HG02840 (cell line): ENCODE data around the gene ENAH.
"Not testable (repeated sequence)": the region's sequence is repeated elsewhere in the genome, so short reads cannot be mapped to it uniquely, and the experiment has no call there.

Experiments used
- ATAC-seq: cut with Tn5 transposase; IDR thresholded peaks from one replicate; pipeline ENCODE4 v1.9.1; 2021; ENCODE audit warnings: mild to moderate bottlenecking, moderate library complexity, moderate number of reproducible peaks; ENCODE audit not compliant: unreplicated experiment, low FRiP score

The ENAH gene

GRCh38 chr1:225652729-225653462 lies at the start of gene ENAH:
ENAH (minus strand) TSS chr1:225653123; CDS start chr1:225652690, 433 bp downstream.
- no peak for ATAC-seq

- ATAC-seq, result no peak
Observed at GRCh38 chr1:225700889-225701465, 48.1 kb upstream of the ENAH start.

DNA sequence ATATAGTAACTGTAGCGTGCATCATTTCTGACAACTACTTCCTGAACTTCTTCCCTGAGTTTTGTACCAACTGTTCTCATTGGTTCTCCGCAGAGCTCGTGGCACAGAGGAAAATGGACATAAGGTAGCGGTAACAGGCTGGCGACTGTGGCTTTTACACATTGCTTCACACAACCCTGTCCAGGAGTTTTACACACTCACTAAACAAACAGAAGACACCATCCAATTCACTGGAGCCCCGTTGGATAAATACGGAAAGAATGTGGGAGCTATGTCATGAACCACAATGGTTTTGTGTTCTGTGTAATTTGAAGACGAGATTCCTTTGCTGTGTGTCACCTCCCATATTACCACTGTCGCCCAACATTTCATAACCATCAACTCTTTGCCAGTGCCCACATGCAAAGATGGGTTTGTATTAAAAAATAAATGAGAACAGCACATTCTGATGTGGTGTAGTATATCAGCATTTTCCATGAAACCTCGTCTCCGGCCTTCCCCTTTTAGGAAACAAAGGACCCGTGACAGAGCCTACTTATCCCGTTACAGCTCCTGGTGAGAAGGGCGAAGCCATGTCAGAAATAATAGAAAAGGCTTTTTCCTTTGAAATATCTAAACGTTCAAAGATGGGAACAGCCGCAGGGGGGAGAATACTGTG lies 47.4 kb upstream of the ENAH start:
- no peak for ATAC-seq

GRCh38 chr1:225699336-225699735 lies 46.4 kb upstream of the ENAH start:
- no peak for ATAC-seq

- not testable (repeated sequence) for ATAC-seq
Observed at GRCh38 chr1:225698194-225698593, 45.3 kb upstream of the ENAH start.

GRCh38 chr1:225697428-225697827 lies 44.5 kb upstream of the ENAH start:
- no peak for ATAC-seq

DNA sequence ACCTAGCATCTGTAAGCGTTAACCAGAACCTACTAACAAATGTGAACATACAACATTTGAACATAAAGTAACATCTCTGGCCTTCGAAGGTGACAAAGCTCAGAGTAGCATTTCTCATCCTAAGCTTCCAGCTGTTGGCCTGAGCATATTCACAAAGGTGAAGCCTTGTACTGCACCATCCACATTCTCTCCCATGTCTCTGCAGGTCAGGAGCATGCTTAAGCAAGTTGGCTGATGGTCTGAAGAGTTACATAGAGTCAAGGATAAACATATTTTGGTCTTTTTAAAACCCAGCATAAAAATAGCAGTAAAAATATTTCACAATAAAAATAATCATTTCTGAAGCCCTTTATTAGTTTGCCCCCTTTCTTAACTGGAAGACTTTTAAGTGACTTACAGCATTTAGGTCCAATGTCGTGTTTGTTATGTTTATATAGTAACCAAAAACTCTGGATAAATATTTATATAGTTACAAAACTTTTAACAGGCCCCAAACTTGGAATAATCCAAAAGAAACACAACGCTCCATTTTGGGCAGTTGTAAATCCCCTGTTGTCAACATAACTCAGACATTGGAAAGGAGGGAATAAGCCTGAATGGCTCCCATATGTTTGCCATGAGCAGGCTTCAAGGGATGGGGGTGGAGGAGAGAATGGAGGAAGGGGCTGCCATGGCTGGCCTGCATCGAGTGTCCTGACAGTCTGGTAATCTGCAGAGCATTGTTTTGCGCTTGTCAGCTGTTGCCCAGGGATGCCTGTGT lies 42.8 kb upstream of the ENAH start:
- ATAC-seq, result no peak

DNA sequence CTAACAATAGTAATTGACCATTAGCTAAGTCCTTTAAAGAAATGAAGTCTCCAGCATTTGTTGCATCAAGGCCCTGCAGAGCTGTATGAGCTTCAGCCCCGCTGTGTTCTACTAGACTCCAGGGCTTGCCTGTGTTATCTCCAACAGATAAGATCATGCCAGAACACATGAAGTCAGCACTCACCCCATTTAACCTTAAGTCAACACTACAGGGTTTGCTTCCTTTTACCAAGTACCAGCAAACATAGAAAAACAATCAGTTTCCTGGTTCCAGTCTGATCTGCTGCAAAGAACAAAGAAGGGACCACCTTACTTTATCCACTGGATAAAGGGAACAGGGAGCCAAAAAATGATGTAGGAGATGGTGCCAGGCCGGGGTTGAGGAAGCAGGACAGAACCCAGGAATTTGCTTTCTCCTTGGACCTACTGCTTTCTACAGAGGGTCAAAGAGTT lies 41.3 kb upstream of the ENAH start:
- ATAC-seq, result no peak

DNA sequence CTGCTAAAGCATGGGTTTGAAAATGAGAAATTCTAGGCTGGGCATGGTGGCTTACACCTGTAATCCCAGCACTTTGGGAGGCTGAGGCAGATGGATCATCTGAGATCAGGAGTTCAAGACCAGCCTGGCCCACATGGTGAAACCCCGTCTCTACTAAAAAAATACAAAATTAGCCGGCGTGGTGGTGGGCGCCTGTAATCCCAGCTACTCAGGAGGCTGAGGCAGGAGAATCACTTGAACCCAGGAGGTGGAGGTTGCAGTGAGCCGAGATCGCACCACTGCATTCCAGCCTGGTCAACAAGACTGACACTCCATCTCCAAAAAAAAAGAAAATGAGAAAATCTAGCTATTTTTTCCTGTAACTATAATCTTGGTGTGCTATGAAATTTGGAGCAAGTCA lies 40.8 kb upstream of the ENAH start:
- not testable (repeated sequence) for ATAC-seq

- ATAC-seq, result no peak
Observed at GRCh38 chr1:225693085-225693696, 40.3 kb upstream of the ENAH start.

DNA sequence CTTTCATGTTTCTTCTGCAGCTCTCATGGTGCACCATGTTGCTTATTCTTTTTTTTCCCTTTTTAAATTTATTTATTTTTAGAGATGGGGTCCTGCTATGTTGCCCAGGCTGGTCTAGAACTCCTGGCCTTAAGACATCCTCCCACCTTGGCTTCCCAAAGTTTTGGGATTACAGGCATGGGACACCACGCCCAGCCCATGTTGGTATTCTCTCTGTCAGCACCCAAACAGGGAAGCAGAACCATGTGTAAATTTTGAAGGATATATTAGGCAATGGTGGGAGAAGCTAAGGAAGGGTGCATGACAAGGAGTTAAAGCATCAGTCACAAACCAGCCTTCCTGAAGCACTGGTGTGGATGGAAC lies 39.6 kb upstream of the ENAH start:
- no peak for ATAC-seq

GRCh38 chr1:225691861-225692516 lies 39.1 kb upstream of the ENAH start:
- no peak for ATAC-seq

GRCh38 chr1:225691377-225691776 lies 38.5 kb upstream of the ENAH start:
- ATAC-seq, result no peak

DNA sequence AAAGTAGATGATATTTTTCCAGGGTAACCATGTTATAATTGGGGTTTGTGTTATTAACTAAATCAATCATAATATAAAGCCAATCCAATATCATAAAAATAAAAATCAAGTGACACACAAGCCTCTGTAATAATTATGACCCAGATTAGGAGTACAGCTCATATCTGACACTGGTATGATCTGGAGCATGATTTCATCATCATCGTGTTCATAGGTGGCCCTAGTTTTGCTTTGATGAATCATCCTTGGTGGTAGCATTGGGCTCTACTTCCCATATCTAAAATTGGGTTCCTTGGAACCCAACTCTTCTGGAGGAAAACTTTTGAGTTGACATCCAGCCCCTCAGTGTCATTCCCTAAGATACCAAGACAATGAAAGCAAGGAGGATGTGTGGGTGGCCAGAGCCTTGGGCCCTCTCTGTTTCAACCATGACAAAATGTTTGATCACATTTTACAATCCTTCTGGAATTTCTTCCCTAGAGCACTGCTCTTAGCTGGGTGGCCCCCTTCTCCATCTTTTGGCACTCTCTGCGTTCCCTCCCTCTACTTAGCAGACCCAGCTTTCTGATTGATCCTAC lies 37.0 kb upstream of the ENAH start:
- ATAC-seq, result no peak

DNA sequence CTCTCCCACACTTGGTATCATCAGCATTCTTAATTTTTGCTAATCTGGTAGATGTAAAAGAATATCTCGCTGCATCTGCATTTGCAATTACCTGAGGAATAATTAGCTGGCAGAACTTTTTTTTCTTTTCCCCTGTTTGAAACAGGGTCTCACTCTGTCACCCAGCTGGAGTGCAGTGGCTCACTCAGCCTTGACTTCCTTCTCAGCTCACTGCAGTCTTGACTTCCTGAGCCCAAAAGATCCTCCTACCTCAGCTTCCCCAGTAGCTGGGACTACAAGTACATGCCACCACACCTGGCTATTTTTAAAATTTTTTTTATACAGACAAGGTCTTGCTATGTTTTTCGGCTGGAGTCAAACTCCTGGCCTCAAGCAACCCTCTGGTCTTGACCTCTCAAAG lies 35.4 kb upstream of the ENAH start:
- ATAC-seq, result no peak

GRCh38 chr1:225685476-225686176 lies 32.7 kb upstream of the ENAH start:
- no peak for ATAC-seq

DNA sequence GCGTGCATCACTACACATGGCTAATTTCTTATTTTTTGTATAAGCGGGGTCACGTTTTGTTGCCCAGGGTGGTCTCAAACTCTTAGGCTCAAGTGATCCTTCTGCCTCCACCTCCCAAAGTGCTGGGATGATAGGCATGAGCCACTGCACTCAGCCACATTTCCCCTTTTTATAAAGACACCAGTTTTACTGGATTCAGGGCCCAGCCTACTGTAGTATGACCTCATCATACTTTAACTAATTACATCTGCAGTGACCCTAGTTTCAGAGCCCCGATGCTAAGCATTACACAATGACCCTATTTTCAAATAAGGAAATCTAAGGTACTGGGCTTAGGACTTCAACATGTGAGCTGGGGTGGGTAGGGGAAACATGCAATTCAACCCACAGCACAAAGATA lies 31.8 kb upstream of the ENAH start:
- ATAC-seq, result no peak

- no peak for ATAC-seq
Observed at GRCh38 chr1:225681231-225681630, 28.3 kb upstream of the ENAH start.

DNA sequence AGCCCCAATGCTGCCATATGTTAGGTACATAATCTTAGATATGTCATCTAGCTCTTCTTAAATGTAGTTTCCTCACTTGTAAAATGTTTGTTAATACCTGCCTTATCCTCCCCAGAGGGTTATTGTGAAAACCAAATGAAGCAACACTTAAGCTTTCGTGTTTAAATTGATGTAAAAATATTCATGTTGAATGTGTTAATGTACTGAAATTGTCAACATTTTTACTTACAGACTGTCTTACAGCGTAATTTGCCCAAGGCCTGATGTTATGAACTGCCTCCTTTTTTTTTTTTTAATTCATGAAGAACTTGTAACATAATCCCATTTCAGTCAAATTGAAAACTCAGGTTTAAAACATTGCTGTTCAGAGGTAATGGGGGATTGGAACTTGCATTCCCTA lies 25.6 kb upstream of the ENAH start:
- no peak for ATAC-seq
